ENCODE results near the gene LPCAT4.

LPCAT4 gene

GRCh38 chr15:34358948-34359347, 8.0 kb downstream of the LPCAT4 start:
- Histone ChIP-seq H4K8ac (ENCODE audit: low read depth, low read length) (no peak overlapping the region), H2BK5ac (ENCODE audit: low read depth, low read length, poor library complexity) (no peak overlapping the region), H3K36me3 (ENCODE audit: control insufficient read depth in 1 of 2, insufficient read depth in 2 of 2, low read length in 2 of 2) (peaks cover 30 to 57% of the 10 kb centered on the region in 2 experiments), H3K23ac (ENCODE audit: low read length) (no peak overlapping the region), H2BK120ac (ENCODE audit: insufficient read depth, low read length, poor library complexity) (no peak overlapping the region), H3K4me2 (ENCODE audit: low read length) (no peak overlapping the region), H3K9ac (ENCODE audit: low read length) (no peak overlapping the region), H3K4me1 (ENCODE audit: control insufficient read depth in 1 of 2, insufficient read depth in 2 of 2, low read length in 2 of 2) (peaks cover 11% of the 10 kb centered on the region in 2 experiments), H2BK12ac (ENCODE audit: low read length) (no peak overlapping the region), H4K12ac (ENCODE audit: low read depth, low read length) (no peak overlapping the region), H3K79me2 (ENCODE audit: control insufficient read depth, insufficient read depth, low read length, poor library complexity) (no peaks in the 10 kb centered on the region), H3K4ac (ENCODE audit: low read depth, low read length) (no peak overlapping the region), H4K91ac (ENCODE audit: low read depth, low read length) (no peak overlapping the region), H3K18ac (ENCODE audit: low read length) (no peak overlapping the region), H3K79me1 (ENCODE audit: low read length) (peaks cover 3% of the 10 kb centered on the region), H3K14ac (ENCODE audit: low read length) (no peak overlapping the region), H2AFZ (ENCODE audit: insufficient read depth, low read length, poor library complexity) (no peak overlapping the region), H3K27ac (ENCODE audit: low read depth, low read length) (no peak overlapping the region), H3K4me3 (ENCODE audit: low read depth, low read length) (no peak overlapping the region), H2AK5ac (ENCODE audit: low read length) (no peak overlapping the region), H3K27me3 (ENCODE audit: insufficient read depth, low read length) (no peaks in the 10 kb centered on the region), H3K9me3 (ENCODE audit: insufficient read depth, low read depth, low read length) (no peaks in the 10 kb centered on the region)
- no peak for DNase-seq
- WGBS (ENCODE audit: extremely low coverage, insufficient coverage, insufficient read length), result no CpG with 5 or more reads among the region's 4 CpGs

GRCh38 chr15:34358367-34358766, 8.6 kb downstream of the LPCAT4 start:
- Histone ChIP-seq H3K79me1 (ENCODE audit: low read length) (peaks cover 3% of the 10 kb centered on the region), H4K12ac (ENCODE audit: low read depth, low read length) (no peak overlapping the region), H3K36me3 (ENCODE audit: control insufficient read depth in 1 of 2, insufficient read depth in 2 of 2, low read length in 2 of 2) (peaks cover 28 to 53% of the 10 kb centered on the region in 2 experiments), H3K14ac (ENCODE audit: low read length) (no peak overlapping the region), H3K4me2 (ENCODE audit: low read length) (no peak overlapping the region), H2BK5ac (ENCODE audit: low read depth, low read length, poor library complexity) (no peak overlapping the region), H3K79me2 (ENCODE audit: control insufficient read depth, insufficient read depth, low read length, poor library complexity) (no peaks in the 10 kb centered on the region), H3K4ac (ENCODE audit: low read depth, low read length) (no peak overlapping the region), H2BK12ac (ENCODE audit: low read length) (no peak overlapping the region), H3K4me3 (ENCODE audit: low read depth, low read length) (no peak overlapping the region), H3K27me3 (ENCODE audit: insufficient read depth, low read length) (no peaks in the 10 kb centered on the region), H3K9me3 (ENCODE audit: insufficient read depth, low read depth, low read length) (no peaks in the 10 kb centered on the region), H3K27ac (ENCODE audit: low read depth, low read length) (no peak overlapping the region), H2AFZ (ENCODE audit: insufficient read depth, low read length, poor library complexity) (no peak overlapping the region), H3K4me1 (ENCODE audit: control insufficient read depth in 1 of 2, insufficient read depth in 2 of 2, low read length in 2 of 2) (peaks cover 11% of the 10 kb centered on the region in 2 experiments), H4K8ac (ENCODE audit: low read depth, low read length) (no peak overlapping the region), H3K23ac (ENCODE audit: low read length) (no peak overlapping the region), H2AK5ac (ENCODE audit: low read length) (no peak overlapping the region), H4K91ac (ENCODE audit: low read depth, low read length) (no peak overlapping the region), H3K18ac (ENCODE audit: low read length) (no peak overlapping the region), H3K9ac (ENCODE audit: low read length) (no peak overlapping the region), H2BK120ac (ENCODE audit: insufficient read depth, low read length, poor library complexity) (no peak overlapping the region)
- WGBS (ENCODE audit: extremely low coverage, insufficient coverage, insufficient read length), result no CpG with 5 or more reads among the region's 3 CpGs
- DNase-seq, result no peak

- Histone ChIP-seq H3K23ac (ENCODE audit: low read length) (no peak overlapping the region), H4K91ac (ENCODE audit: low read depth, low read length) (no peak overlapping the region), H3K4me2 (ENCODE audit: low read length) (no peak overlapping the region), H3K36me3 (ENCODE audit: control insufficient read depth in 1 of 2, insufficient read depth in 2 of 2, low read length in 2 of 2) (peaks cover 26 to 46% of the 10 kb centered on the region in 2 experiments), H3K4ac (ENCODE audit: low read depth, low read length) (no peak overlapping the region), H2BK5ac (ENCODE audit: low read depth, low read length, poor library complexity) (no peak overlapping the region), H2AFZ (ENCODE audit: insufficient read depth, low read length, poor library complexity) (no peak overlapping the region), H3K9me3 (ENCODE audit: insufficient read depth, low read depth, low read length) (no peaks in the 10 kb centered on the region), H2BK120ac (ENCODE audit: insufficient read depth, low read length, poor library complexity) (no peak overlapping the region), H2BK12ac (ENCODE audit: low read length) (no peak overlapping the region), H4K8ac (ENCODE audit: low read depth, low read length) (no peak overlapping the region), H3K14ac (ENCODE audit: low read length) (no peak overlapping the region), H3K4me3 (ENCODE audit: low read depth, low read length) (no peak overlapping the region), H3K79me1 (ENCODE audit: low read length) (peaks cover 3% of the 10 kb centered on the region), H3K79me2 (ENCODE audit: control insufficient read depth, insufficient read depth, low read length, poor library complexity) (no peaks in the 10 kb centered on the region), H3K27ac (ENCODE audit: low read depth, low read length) (no peak overlapping the region), H3K4me1 (ENCODE audit: control insufficient read depth in 1 of 2, insufficient read depth in 2 of 2, low read length in 2 of 2) (peaks cover 11% of the 10 kb centered on the region in 2 experiments), H3K27me3 (ENCODE audit: insufficient read depth, low read length) (no peaks in the 10 kb centered on the region), H4K12ac (ENCODE audit: low read depth, low read length) (no peak overlapping the region), H3K18ac (ENCODE audit: low read length) (no peak overlapping the region), H3K9ac (ENCODE audit: low read length) (no peak overlapping the region), H2AK5ac (ENCODE audit: low read length) (no peak overlapping the region)
- no peak for DNase-seq
- no CpG with 5 or more reads among the region's 1 CpG for WGBS (ENCODE audit: extremely low coverage, insufficient coverage, insufficient read length)
Observed at GRCh38 chr15:34357653-34358052, 9.3 kb downstream of the LPCAT4 start.

GRCh38 chr15:34355241-34355640, 11.8 kb downstream of the LPCAT4 start:
- Histone ChIP-seq H3K4me2 (ENCODE audit: low read length) (no peak overlapping the region), H2BK5ac (ENCODE audit: low read depth, low read length, poor library complexity) (no peak overlapping the region), H3K9ac (ENCODE audit: low read length) (no peak overlapping the region), H2AK5ac (ENCODE audit: low read length) (no peak overlapping the region), H3K4me1 (ENCODE audit: control insufficient read depth in 1 of 2, insufficient read depth in 2 of 2, low read length in 2 of 2) (peaks cover 5 to 7% of the 10 kb centered on the region in 2 experiments), H4K12ac (ENCODE audit: low read depth, low read length) (no peak overlapping the region), H2BK12ac (ENCODE audit: low read length) (no peak overlapping the region), H3K36me3 (ENCODE audit: control insufficient read depth in 1 of 2, insufficient read depth in 2 of 2, low read length in 2 of 2) (peaks cover 18 to 35% of the 10 kb centered on the region in 2 experiments), H3K27me3 (ENCODE audit: insufficient read depth, low read length) (no peaks in the 10 kb centered on the region), H2AFZ (ENCODE audit: insufficient read depth, low read length, poor library complexity) (no peak overlapping the region), H3K14ac (ENCODE audit: low read length) (no peak overlapping the region), H3K79me2 (ENCODE audit: control insufficient read depth, insufficient read depth, low read length, poor library complexity) (no peaks in the 10 kb centered on the region), H3K27ac (ENCODE audit: low read depth, low read length) (no peak overlapping the region), H4K8ac (ENCODE audit: low read depth, low read length) (no peak overlapping the region), H3K79me1 (ENCODE audit: low read length) (peaks cover 3% of the 10 kb centered on the region), H3K9me3 (ENCODE audit: insufficient read depth, low read depth, low read length) (no peaks in the 10 kb centered on the region), H2BK120ac (ENCODE audit: insufficient read depth, low read length, poor library complexity) (no peak overlapping the region), H3K18ac (ENCODE audit: low read length) (no peak overlapping the region), H4K91ac (ENCODE audit: low read depth, low read length) (no peak overlapping the region), H3K23ac (ENCODE audit: low read length) (no peak overlapping the region), H3K4ac (ENCODE audit: low read depth, low read length) (no peak overlapping the region), H3K4me3 (ENCODE audit: low read depth, low read length) (no peak overlapping the region)
- no peak for DNase-seq
- no CpG with 5 or more reads among the region's 9 CpGs for WGBS (ENCODE audit: extremely low coverage, insufficient coverage, insufficient read length)
